ENCODE results near the gene AKAP6. TPM values are rescaled to one million over a fixed set of nuclear protein-coding genes. Genes with fewer than 3 reads are reported as not detected.

Gene AKAP6
- total RNA-seq, 3 donors from 2014 or later = 1.1 to 9.1 (median 4.6) TPM

DNA sequence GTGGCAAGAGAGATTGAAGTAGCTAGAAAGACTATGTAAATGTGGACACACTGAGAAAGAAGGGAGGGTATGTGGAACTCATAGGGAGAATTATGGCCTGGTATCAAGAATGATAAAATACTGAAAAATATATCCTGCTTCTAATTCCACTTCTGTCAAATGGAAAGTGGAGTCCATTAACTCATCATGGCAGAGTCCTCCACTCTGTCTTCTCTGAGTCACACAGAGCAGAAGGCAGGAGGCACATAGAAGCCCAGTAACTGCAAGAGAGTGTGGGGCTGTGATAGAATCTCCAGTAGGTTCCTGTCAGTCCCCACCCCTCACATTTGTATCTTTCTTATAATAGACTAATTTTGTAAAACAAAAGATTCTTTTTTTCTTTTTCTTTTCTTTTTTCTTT lies 223.7 kb downstream of the AKAP6 start:
- intact Hi-C loops (cut with DNase I; ENCODE audit: low total_unique reads) = loop anchor here (5.0 kb wide), 1 partner anchor 870 kb away; no protein-coding TSS in a partner anchor
- no peaks in the 10 kb centered on the region for H3K27me3 ChIP-seq
- TF ChIP-seq, protein P1, sequence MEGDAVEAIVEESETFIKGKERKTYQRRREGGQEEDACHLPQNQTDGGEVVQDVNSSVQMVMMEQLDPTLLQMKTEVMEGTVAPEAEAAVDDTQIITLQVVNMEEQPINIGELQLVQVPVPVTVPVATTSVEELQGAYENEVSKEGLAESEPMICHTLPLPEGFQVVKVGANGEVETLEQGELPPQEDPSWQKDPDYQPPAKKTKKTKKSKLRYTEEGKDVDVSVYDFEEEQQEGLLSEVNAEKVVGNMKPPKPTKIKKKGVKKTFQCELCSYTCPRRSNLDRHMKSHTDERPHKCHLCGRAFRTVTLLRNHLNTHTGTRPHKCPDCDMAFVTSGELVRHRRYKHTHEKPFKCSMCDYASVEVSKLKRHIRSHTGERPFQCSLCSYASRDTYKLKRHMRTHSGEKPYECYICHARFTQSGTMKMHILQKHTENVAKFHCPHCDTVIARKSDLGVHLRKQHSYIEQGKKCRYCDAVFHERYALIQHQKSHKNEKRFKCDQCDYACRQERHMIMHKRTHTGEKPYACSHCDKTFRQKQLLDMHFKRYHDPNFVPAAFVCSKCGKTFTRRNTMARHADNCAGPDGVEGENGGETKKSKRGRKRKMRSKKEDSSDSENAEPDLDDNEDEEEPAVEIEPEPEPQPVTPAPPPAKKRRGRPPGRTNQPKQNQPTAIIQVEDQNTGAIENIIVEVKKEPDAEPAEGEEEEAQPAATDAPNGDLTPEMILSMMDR (IDR thresholded peaks at IDR 0.05) = no peak
- TF ChIP-seq POLR2A (IDR thresholded peaks at IDR 0.05) = no peak
- TF ChIP-seq POLR2AphosphoS5 (IDR thresholded peaks at IDR 0.05) = no peak
- H3K9me3 ChIP-seq = no peaks in the 10 kb centered on the region
- H3K36me3 ChIP-seq = no peaks in the 10 kb centered on the region
- H3K27ac ChIP-seq = no peak overlapping the region
- no peak overlapping the region for H3K4me3 ChIP-seq
- DNase-seq (ENCODE audit: low spot score in 2 of 2) = no peak
- H3K4me1 ChIP-seq = no peaks in the 10 kb centered on the region

GRCh38 chr14:32559048-32559447 lies 229.9 kb downstream of the AKAP6 start:
- no peak for TF ChIP-seq POLR2AphosphoS5 (IDR thresholded peaks at IDR 0.05)
- intact Hi-C loops (cut with DNase I; ENCODE audit: low total_unique reads) = no loop called here
- no peaks in the 10 kb centered on the region for H3K27me3 ChIP-seq
- no peak overlapping the region for H3K27ac ChIP-seq
- H3K4me1 ChIP-seq = no peaks in the 10 kb centered on the region
- H3K4me3 ChIP-seq = no peak overlapping the region
- no peak for DNase-seq (ENCODE audit: low spot score in 2 of 2)
- no peaks in the 10 kb centered on the region for H3K36me3 ChIP-seq
- H3K9me3 ChIP-seq = no peaks in the 10 kb centered on the region

DNA sequence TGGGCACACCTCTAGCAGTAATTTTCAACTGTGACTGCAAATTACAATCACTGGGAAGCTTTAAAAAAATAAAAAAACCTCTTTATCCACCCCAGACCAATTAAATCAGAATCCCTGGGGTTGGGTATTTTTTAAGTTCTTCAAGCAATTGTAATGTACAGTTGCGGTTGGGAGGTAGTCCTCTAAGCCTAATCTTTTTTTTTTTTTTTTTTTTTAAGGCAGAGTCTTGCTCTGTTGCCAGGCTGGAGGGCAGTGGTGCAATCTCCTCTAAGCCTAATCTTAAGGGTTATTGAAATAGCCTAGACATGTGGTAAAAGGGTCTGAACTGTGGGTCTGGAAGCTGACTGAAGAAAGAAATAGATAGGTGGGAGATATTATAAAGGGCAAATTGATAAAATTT lies 230.5 kb downstream of the AKAP6 start:
- H3K36me3 ChIP-seq = no peaks in the 10 kb centered on the region
- no peak overlapping the region for H3K27ac ChIP-seq
- no peak overlapping the region for H3K4me3 ChIP-seq
- intact Hi-C loops (cut with DNase I; ENCODE audit: low total_unique reads) = no loop called here
- H3K27me3 ChIP-seq = no peaks in the 10 kb centered on the region
- no peaks in the 10 kb centered on the region for H3K9me3 ChIP-seq
- no peak for DNase-seq (ENCODE audit: low spot score in 2 of 2)
- no peaks in the 10 kb centered on the region for H3K4me1 ChIP-seq
- TF ChIP-seq POLR2A (IDR thresholded peaks at IDR 0.05) (no peak), POLR2AphosphoS5 (IDR thresholded peaks at IDR 0.05) (no peak)
- TF ChIP-seq, protein P1 (IDR thresholded peaks at IDR 0.05) = no peak

DNA sequence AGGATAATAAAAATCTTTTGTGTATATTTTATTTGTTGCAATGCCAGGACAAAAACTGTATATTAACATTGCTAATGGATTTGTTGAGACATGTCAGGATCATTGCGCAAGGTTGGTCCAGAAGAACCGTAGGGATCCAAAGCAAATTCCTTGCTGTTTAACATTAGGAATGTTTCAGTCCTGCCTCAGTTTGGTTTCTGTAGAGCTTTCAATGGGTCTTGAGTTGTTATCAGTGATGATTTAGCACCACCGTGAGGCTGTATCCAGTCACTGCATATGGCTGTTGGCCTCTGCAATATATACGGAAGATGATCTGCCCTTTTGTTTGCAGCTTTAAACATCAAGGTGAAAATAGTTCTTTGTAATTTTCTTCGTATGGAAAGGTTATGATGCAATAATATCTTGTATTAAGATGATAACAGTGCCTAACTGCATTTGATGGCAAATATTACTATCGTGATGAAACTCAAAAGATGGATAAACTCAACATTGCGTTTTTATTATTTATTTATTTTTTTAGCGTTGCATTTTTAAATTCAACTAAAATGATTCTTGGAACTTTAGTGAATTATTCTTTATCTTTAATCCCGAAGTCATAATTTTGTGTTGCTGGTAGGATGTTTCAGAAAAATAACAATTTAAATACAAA lies 231.2 kb downstream of the AKAP6 start:
- peak in 1 of 2 donors; percentile 44 for DNase-seq (ENCODE audit: low spot score in 2 of 2)
- intact Hi-C loops (cut with DNase I; ENCODE audit: low total_unique reads) = no loop called here
- no peaks in the 10 kb centered on the region for H3K27me3 ChIP-seq
- H3K36me3 ChIP-seq = no peaks in the 10 kb centered on the region
- TF ChIP-seq, protein P1 (IDR thresholded peaks at IDR 0.05) = peak; percentile 62 to 83 (median 73)
- no peak for TF ChIP-seq POLR2AphosphoS5 (IDR thresholded peaks at IDR 0.05)
- TF ChIP-seq POLR2A (IDR thresholded peaks at IDR 0.05) = no peak
- H3K27ac ChIP-seq = no peak overlapping the region
- H3K9me3 ChIP-seq = no peaks in the 10 kb centered on the region
- H3K4me3 ChIP-seq = no peak overlapping the region
- H3K4me1 ChIP-seq = no peaks in the 10 kb centered on the region

DNA sequence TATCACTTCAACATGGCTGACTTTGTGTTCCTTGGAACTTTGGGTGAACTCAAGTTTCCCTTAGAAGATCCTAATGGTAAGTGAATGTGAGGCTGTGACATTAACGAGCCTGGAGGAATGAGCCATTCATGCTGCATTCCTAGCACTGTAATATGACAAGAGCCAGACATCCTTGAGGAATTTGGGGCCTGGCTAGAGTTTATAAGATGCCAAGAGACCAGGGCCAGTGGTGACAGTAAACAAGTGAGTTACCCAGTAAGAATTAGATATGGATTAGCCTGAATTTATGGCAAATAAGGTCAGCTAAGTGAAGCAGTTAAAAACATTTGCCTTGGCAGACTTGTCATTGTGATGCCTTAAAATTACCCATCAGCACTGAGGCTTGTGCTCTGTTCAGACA lies 232.4 kb downstream of the AKAP6 start:
- Histone ChIP-seq H3K27me3 (no peaks in the 10 kb centered on the region), H3K4me3 (no peak overlapping the region), H3K4me1 (no peaks in the 10 kb centered on the region), H3K9me3 (no peaks in the 10 kb centered on the region), H3K27ac (no peak overlapping the region), H3K36me3 (no peaks in the 10 kb centered on the region)
- intact Hi-C loops (cut with DNase I; ENCODE audit: low total_unique reads) = no loop called here
- TF ChIP-seq, protein P1 (IDR thresholded peaks at IDR 0.05) = no peak
- TF ChIP-seq POLR2A (IDR thresholded peaks at IDR 0.05) = no peak
- no peak for TF ChIP-seq POLR2AphosphoS5 (IDR thresholded peaks at IDR 0.05)
- no peak for DNase-seq (ENCODE audit: low spot score in 2 of 2)
